Osteoblast (primary cell): ENCODE results near the gene HERPUD2. TPM values are rescaled to one million over a fixed set of nuclear protein-coding genes. Genes with fewer than 3 reads are reported as not detected.

Experiments
- DNase-seq: peaks from one replicate; pipeline ENCODE4 v3.0.0; 2011; ENCODE audit warnings: low spot score, mixed read lengths; ENCODE audit not compliant: insufficient read length; ENCODE audit errors: missing footprints
- H2AFZ ChIP-seq: 2 replicates; pipeline ENCODE4 v1.6.0; 2011; ENCODE audit warnings: mild to moderate bottlenecking, low read length
- H3K27ac ChIP-seq: 2 replicates; pipeline ENCODE4 v1.5.1; 2011; ENCODE audit warnings: mild to moderate bottlenecking, low read depth, low read length, moderate library complexity
- H3K27me3 ChIP-seq: 2 replicates; pipeline ENCODE4 v1.6.0; 2012; ENCODE audit warnings: mild to moderate bottlenecking, control low read depth, inconsistent platforms, low read length, moderate library complexity; ENCODE audit not compliant: insufficient read depth
- H3K36me3 ChIP-seq: 2 replicates; pipeline ENCODE4 v1.5.1; 2011; ENCODE audit warnings: mild to moderate bottlenecking, low read length, control low read depth, moderate library complexity; ENCODE audit not compliant: insufficient read depth
- H3K4me1 ChIP-seq: 2 replicates; pipeline ENCODE4 v1.5.1; 2011; ENCODE audit warnings: mild to moderate bottlenecking, low read length, control low read depth, moderate library complexity; ENCODE audit not compliant: insufficient read depth
- H3K4me2 ChIP-seq: 2 replicates; pipeline ENCODE4 v1.6.0; 2011; ENCODE audit warnings: mild to moderate bottlenecking, low read length; ENCODE audit not compliant: insufficient read depth
- H3K4me3 ChIP-seq: fragments of 200-600 bp; sonication (generic); 3 replicates; pipeline ENCODE4 v1.5.1; 2012; ENCODE audit warnings: mild to moderate bottlenecking, low read length, inconsistent platforms; ENCODE audit not compliant: insufficient read depth
- H3K79me2 ChIP-seq: 2 replicates; pipeline ENCODE4 v1.6.0; 2012; ENCODE audit warnings: mild to moderate bottlenecking, low read length, control low read depth, inconsistent platforms; ENCODE audit not compliant: insufficient read depth
- H3K9me3 ChIP-seq: 2 replicates; pipeline ENCODE4 v1.5.1; 2011; ENCODE audit warnings: low read depth, low read length, control low read depth
- H4K20me1 ChIP-seq: 2 replicates; pipeline ENCODE4 v1.6.0; 2012; ENCODE audit warnings: mild to moderate bottlenecking, low read length, control low read depth; ENCODE audit not compliant: insufficient read depth
- total RNA-seq: library from RNA; depleted of rRNA; stranded (reverse); fragments of >200 nt; gene quantifications from 2 replicates; pipeline ENCODE4 v1.2.3, GENCODE V29; 2012
- TF ChIP-seq, protein P1 (sequence below): IDR thresholded peaks from 2 replicates; pipeline ENCODE4 v1.5.1; 2011; ENCODE audit warnings: mild to moderate bottlenecking, low read depth, low read length, moderate library complexity; ENCODE audit errors: extremely low read depth

HERPUD2 gene
- total RNA-seq, 1 donor, result 32.9 TPM

DNA sequence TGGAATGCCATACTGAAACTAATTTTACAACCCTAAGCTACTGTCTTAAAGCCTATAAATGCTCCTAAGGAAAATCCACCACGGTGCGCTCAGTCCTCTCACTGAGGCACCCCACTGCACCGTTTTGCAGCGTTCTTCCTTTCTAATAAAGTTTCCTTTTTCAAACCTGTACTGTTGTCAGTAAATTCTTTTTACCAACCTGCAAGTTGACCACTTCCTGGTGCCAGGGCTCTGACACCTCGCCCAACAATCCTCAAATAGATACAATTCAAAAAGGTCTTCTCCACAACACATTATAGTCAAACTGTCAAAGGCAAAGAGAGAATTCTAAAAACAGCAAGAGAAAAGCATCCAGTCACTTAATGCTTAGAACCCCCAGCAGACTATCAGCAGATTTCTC is 42.8 kb downstream of the HERPUD2 start:
- H3K79me2 ChIP-seq, result peaks cover 69% of the 10 kb centered on the region

DNA sequence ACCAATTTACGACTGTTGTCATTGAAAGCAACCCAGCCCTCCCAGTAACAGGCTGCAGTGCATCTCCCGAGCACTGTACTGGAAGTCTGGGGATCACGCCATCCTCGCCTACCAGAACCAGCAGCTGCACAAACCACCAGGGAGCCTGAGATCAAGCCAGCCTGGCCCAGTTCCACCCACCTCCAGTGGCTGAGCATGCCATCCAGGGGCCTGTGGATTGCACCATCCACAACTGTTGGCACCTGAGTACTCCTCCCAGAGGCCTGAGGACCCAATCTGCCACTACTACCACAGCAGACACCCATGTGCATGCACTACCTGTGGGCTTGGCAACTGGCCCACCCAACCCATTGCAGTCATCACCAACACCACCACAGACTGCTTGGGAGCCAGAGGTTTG is 44.2 kb downstream of the HERPUD2 start:
- TF ChIP-seq, protein P1, sequence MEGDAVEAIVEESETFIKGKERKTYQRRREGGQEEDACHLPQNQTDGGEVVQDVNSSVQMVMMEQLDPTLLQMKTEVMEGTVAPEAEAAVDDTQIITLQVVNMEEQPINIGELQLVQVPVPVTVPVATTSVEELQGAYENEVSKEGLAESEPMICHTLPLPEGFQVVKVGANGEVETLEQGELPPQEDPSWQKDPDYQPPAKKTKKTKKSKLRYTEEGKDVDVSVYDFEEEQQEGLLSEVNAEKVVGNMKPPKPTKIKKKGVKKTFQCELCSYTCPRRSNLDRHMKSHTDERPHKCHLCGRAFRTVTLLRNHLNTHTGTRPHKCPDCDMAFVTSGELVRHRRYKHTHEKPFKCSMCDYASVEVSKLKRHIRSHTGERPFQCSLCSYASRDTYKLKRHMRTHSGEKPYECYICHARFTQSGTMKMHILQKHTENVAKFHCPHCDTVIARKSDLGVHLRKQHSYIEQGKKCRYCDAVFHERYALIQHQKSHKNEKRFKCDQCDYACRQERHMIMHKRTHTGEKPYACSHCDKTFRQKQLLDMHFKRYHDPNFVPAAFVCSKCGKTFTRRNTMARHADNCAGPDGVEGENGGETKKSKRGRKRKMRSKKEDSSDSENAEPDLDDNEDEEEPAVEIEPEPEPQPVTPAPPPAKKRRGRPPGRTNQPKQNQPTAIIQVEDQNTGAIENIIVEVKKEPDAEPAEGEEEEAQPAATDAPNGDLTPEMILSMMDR, result no peak
- H3K4me1 ChIP-seq, result no peaks in the 10 kb centered on the region
- no peaks in the 10 kb centered on the region for H3K27me3 ChIP-seq
- H2AFZ ChIP-seq, result no peak overlapping the region
- H3K4me2 ChIP-seq, result no peak overlapping the region
- no peak for DNase-seq
- no peaks in the 10 kb centered on the region for H3K9me3 ChIP-seq
- H3K4me3 ChIP-seq, result no peak overlapping the region
- no peak overlapping the region for H3K27ac ChIP-seq
- peaks cover 65% of the 10 kb centered on the region for H3K79me2 ChIP-seq
- peaks cover 21% of the 10 kb centered on the region for H4K20me1 ChIP-seq
- no peaks in the 10 kb centered on the region for H3K36me3 ChIP-seq

More for the DNA sequence above, 42.8 kb downstream of the HERPUD2 start:
- Histone ChIP-seq H2AFZ (no peak overlapping the region), H3K4me2 (no peak overlapping the region), H4K20me1 (peaks cover 21% of the 10 kb centered on the region), H3K36me3 (no peaks in the 10 kb centered on the region), H3K4me3 (no peak overlapping the region), H3K27me3 (no peaks in the 10 kb centered on the region), H3K27ac (no peak overlapping the region), H3K9me3 (no peaks in the 10 kb centered on the region), H3K4me1 (no peaks in the 10 kb centered on the region)
- no peak for DNase-seq
- TF ChIP-seq, protein P1, result no peak

DNA sequence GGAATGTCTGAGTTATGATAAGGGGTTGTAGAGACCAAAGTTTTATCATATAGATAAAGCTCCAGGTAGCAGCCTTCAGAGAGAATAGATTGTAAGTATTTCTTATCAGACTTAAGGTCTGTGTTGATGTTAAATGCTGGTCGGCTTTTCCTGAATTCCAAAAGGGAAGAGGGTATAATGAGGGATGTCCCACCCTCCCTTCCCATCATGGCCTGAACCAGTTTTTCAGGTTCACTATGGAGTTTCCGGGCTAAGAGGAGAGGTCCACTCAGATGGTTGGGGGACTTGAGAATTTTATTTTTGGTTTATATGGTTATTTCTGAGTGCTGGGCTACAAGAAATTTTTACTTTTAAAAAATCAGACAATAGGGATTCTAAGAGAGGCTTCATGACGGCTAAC is 45.2 kb downstream of the HERPUD2 start:
- TF ChIP-seq, protein P1, result no peak
- H3K36me3 ChIP-seq, result no peaks in the 10 kb centered on the region
- peaks cover 21% of the 10 kb centered on the region for H4K20me1 ChIP-seq
- no peak overlapping the region for H3K4me3 ChIP-seq
- no peaks in the 10 kb centered on the region for H3K27me3 ChIP-seq
- no peak overlapping the region for H3K4me2 ChIP-seq
- DNase-seq, result no peak
- H3K9me3 ChIP-seq, result no peaks in the 10 kb centered on the region
- no peak overlapping the region for H3K27ac ChIP-seq
- no peaks in the 10 kb centered on the region for H3K4me1 ChIP-seq
- no peak overlapping the region for H2AFZ ChIP-seq
- peaks cover 54% of the 10 kb centered on the region for H3K79me2 ChIP-seq

DNA sequence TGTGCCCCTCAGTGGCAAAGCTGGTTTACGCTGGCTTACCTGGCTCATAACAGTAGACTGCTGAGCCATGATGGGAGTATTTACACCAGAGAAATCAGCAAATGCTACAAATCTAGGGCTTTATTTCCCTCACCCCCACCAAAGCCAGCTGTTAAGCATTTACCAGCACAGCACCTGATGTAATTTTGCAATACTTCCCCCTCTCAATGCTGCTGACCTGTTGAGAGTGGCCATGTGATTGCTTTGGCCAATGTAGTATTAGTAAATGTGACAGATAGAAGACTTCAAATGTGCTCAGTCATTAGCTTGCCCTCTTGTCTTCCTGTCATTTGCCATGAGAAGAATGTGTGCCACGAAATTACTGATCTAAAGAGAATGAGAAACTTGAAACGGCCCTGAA is 46.6 kb downstream of the HERPUD2 start:
- H3K27ac ChIP-seq, result no peak overlapping the region
- no peak overlapping the region for H3K4me3 ChIP-seq
- peaks cover 51% of the 10 kb centered on the region for H3K79me2 ChIP-seq
- H2AFZ ChIP-seq, result no peak overlapping the region
- no peak for DNase-seq
- no peaks in the 10 kb centered on the region for H3K9me3 ChIP-seq
- H4K20me1 ChIP-seq, result peaks cover 21% of the 10 kb centered on the region
- H3K27me3 ChIP-seq, result no peaks in the 10 kb centered on the region
- TF ChIP-seq, protein P1, result no peak
- H3K4me2 ChIP-seq, result no peak overlapping the region
- H3K36me3 ChIP-seq, result no peaks in the 10 kb centered on the region
- no peaks in the 10 kb centered on the region for H3K4me1 ChIP-seq
